Activated T-helper 17 cell treated with anti-CD3 and anti-CD28 coated beads, Interleukin-2, amount 50 U/mL, for 72 hours (primary cell): ENCODE results near the gene NHEJ1. TPM values are rescaled to one million over a fixed set of nuclear protein-coding genes. Genes with fewer than 3 reads are reported as not detected.

ENCODE experiments used
- ATAC-seq: fragments of 150-1000 bp; cut with Tn5 transposase; replicated peaks from 2 replicates; pipeline ENCODE4 v1.10.0; 2021; ENCODE audit warnings: mild to moderate bottlenecking, moderate library complexity
- H3K27ac Mint-ChIP-seq: one replicate; pipeline ENCODE4 v1.8.0; 2022; ENCODE audit warnings: mixed read lengths
- H3K27me3 Mint-ChIP-seq: one replicate; pipeline ENCODE4 v1.8.0; 2022; ENCODE audit warnings: mixed read lengths
- H3K36me3 Mint-ChIP-seq: one replicate; pipeline ENCODE4 v1.8.0; 2022; ENCODE audit warnings: low read depth, mild to moderate bottlenecking, mixed read lengths
- H3K4me1 Mint-ChIP-seq: one replicate; pipeline ENCODE4 v1.8.0; 2022; ENCODE audit warnings: mixed read lengths
- H3K4me3 Mint-ChIP-seq: one replicate; pipeline ENCODE4 v1.8.0; 2022; ENCODE audit warnings: mild to moderate bottlenecking, mixed read lengths
- H3K9me3 Mint-ChIP-seq: one replicate; pipeline ENCODE4 v1.8.0; 2022; ENCODE audit warnings: mixed read lengths
- total RNA-seq, 2 donors: library from RNA; stranded (reverse); gene quantifications; one replicate each; pipeline ENCODE4 v1.2.3, GENCODE V29; 2022

The NHEJ1 gene
- total RNA-seq, 2 donors from 2014 or later, result 24.1 to 26.6 TPM

DNA sequence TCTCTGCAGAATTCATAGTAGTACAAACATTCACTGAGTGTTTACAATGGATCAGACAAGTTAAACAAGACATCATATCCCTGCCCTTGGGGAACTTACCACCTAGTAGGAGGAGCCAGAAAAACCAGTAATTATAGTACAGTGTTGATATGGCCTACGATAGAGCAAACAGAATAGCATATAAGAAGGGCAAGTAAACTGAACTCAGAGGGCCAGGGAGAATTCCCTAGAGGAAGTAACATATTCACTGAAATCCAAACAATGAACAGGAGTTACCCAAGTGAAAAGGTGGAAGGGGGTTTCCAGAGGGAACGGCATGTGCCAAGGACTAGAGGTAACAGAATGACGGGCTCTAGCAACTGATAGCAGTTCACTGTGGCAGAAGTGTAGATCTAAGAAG is 34.1 kb downstream of the NHEJ1 start:
- H3K9me3 Mint-ChIP-seq, result no peaks in the 10 kb centered on the region
- no peak overlapping the region for H3K4me3 Mint-ChIP-seq
- no peaks in the 10 kb centered on the region for H3K36me3 Mint-ChIP-seq
- no peak overlapping the region for H3K27ac Mint-ChIP-seq
- H3K27me3 Mint-ChIP-seq, result no peaks in the 10 kb centered on the region
- peaks cover 16% of the 10 kb centered on the region for H3K4me1 Mint-ChIP-seq
- ATAC-seq, result no peak

DNA sequence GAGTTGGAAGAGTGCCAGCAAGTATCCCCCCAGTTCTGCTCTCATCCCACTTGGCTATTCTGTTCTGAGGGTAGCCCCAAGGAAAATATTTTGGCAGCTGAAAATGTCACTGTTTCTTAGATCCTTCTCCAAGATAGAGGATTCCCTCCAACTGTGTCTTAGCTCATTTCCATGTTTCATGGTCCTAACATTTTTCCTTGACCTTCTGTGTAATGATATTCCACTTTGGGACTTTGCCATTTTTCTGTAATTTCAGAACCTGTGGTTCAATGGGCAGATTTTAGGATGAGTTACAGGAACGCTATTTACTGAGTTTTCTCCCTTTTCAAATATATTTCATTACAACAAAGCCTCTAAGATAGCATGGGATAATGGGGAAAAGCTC is 34.7 kb downstream of the NHEJ1 start:
- H3K4me3 Mint-ChIP-seq, result no peak overlapping the region
- H3K27me3 Mint-ChIP-seq, result no peaks in the 10 kb centered on the region
- no peak overlapping the region for H3K27ac Mint-ChIP-seq
- peaks cover 5% of the 10 kb centered on the region for H3K36me3 Mint-ChIP-seq
- peaks cover 16% of the 10 kb centered on the region for H3K4me1 Mint-ChIP-seq
- H3K9me3 Mint-ChIP-seq, result no peaks in the 10 kb centered on the region
- ATAC-seq, result no peak

DNA sequence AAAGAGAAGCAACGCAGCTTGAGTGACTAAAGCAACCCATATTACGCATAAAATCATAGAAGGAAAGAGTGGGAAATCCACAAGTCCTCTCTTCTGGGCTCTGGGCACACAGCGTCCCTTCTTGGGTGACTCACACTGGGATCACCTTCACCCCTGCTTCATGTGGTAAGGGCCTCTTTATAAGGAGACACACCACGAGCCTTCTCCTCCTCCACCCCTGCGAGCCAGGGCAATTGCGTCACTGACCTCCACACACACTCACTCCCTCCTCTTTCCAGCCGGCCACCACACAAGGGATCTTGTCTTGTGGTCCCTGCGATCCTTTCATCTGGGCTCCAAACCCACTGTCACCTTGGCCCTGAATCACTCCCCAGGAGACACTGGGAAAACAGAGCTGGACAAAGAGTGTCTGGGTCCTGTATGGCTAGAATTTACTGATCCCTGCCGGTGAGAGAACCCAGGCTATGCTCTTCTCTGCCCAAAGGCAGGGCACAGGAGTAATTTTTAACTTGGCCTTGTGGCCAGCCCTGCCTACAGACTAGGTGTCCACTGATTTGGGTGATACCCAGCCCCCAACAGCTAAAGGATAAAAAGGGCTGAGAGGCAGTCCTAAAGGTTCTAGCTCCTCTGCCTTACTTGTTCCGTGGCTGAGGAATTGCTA is 35.3 kb downstream of the NHEJ1 start:
- ATAC-seq, result peak; percentile 97

DNA sequence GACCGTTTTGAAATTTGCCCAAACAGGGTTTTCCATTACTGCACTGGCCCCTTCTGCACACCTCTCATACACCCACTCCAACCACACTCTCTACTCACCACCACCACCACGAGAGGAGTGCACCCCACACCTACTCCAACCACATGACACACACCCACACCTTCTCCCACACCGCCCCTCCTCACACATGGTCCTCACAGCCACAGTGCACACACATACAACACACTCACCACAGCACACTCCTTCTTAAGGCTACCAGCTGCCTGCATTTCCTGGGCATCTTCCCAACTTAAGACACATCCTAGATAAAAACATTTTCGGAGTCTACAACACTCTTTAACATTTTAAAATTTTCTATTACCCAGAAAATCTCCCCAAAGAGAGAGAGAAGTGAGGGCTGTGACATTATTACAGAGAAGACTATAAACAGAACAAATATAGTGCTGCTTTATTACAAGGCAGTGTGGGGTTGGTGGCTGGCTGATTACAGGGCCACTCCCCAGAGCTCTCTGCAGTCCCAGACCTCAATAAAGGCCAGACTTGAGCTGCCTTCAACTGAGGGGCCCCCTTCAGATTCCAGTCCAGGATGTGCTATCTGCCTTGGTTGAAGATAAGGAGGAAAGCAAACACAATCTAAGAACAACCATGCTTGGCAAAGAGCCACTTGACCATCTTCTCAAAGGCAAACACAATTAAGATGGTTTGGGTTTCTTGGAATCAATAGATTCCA is 36.1 kb downstream of the NHEJ1 start:
- Mint-ChIP-seq H3K36me3 (peaks cover 5% of the 10 kb centered on the region), H3K27me3 (no peaks in the 10 kb centered on the region), H3K27ac (peak overlapping the region; percentile 69), H3K4me1 (peaks cover 16% of the 10 kb centered on the region), H3K9me3 (no peaks in the 10 kb centered on the region), H3K4me3 (no peak overlapping the region)
- ATAC-seq, result peak; percentile 17

More for the DNA sequence above, 35.3 kb downstream of the NHEJ1 start:
- Mint-ChIP-seq H3K4me1 (peaks cover 16% of the 10 kb centered on the region), H3K9me3 (no peaks in the 10 kb centered on the region), H3K27me3 (no peaks in the 10 kb centered on the region), H3K4me3 (no peak overlapping the region), H3K27ac (peak overlapping the region; percentile 69), H3K36me3 (peaks cover 5% of the 10 kb centered on the region)

DNA sequence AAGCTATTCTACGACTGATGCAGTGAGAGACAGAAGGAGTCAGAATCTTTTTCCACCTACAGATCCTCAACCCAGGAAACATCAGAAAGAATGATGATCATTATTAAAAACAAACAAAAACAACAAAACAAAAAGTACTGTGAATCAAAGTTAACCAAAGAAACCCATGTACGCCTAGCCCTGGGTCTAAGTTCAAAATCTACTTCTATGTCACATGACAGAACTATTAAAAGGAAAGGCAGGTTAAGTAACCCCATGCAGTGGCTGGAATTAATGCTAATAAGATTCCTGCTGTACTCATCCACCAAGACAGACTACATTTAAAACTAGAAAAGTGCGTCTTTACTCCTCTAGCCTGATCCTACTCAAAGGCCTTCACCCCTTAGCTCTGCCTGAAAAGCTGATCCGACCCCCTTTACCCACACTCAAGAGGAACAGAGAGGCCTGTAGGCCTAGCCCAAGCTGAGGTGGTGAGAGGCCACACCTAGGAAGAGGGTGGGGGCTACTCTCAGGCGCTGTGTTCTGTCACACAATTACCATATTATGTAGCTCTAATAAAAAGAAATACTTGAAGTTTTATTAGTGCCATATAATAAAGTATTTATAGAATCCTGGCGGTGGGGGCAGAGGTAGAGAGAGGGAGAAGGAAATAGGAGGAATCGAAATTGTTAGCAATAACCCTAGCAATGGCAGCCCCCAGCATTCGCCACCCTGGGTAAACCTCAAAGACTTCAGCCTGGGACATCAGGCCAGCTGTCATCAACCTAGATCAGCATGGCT is 37.1 kb downstream of the NHEJ1 start:
- Mint-ChIP-seq H3K27me3 (no peaks in the 10 kb centered on the region), H3K9me3 (no peaks in the 10 kb centered on the region), H3K4me1 (peaks cover 16% of the 10 kb centered on the region)

DNA sequence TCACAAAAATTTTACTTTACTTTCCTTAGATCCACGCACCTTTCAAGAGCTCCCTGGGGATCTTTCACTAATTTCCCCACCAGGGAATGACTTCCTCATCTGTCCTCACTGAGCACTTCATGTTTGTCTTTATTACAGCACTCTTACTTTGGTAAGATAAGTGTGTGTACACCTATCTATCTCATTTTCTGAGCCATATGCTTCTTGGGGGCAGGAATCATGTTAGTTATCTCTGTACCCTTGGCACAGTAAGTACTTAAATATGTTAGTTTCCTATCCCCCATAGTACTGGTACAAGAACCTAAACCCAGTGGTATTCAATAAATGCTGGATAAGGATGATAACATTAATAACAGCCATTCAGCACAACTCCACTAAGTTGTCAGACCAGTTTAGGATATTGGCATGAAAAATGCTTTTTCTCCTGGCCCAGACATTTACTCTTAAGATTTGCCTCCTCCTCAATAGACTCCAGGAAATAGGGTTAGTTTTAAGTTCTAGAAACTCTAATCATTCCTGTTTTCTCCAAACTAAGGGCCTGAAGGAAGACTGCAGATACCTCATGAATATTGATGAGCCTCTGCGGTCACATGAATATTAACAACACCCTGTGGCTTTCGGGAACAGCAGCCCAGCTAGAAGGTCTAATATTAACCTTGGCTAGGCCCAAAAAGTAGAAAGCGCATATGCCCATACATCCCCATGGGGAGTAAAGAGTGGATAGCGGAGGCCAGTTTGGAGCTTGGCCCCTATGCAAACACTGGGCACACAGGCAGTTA is 38.2 kb downstream of the NHEJ1 start:
- no peak for ATAC-seq
- Mint-ChIP-seq H3K36me3 (peaks cover 5% of the 10 kb centered on the region), H3K4me1 (peaks cover 16% of the 10 kb centered on the region), H3K27ac (no peak overlapping the region), H3K9me3 (no peaks in the 10 kb centered on the region), H3K27me3 (no peaks in the 10 kb centered on the region), H3K4me3 (no peak overlapping the region)

More for the DNA sequence above, 37.1 kb downstream of the NHEJ1 start:
- peaks cover 5% of the 10 kb centered on the region for H3K36me3 Mint-ChIP-seq
- H3K27ac Mint-ChIP-seq, result peak overlapping the region; percentile 69
- no peak for ATAC-seq
- H3K4me3 Mint-ChIP-seq, result no peak overlapping the region

DNA sequence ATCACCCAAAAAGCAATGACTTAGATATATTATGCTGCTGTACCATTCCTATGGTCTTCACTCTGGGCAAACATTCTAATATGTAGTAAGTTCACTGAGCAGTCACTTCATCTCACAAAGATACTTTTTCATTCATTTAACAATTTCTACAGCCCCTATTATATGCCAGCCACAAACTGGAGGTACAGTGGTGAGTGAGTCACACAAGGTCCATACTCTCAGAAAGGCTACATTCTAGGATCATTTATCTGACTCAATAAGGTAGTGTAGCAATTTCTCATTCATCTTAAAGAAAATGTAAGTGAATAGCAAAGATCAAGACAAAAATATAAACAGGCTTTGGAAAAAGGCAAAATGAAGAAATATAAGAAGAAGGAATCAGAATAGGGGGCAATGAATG is 40.5 kb downstream of the NHEJ1 start:
- no peaks in the 10 kb centered on the region for H3K27me3 Mint-ChIP-seq
- H3K36me3 Mint-ChIP-seq, result peaks cover 5% of the 10 kb centered on the region
- H3K27ac Mint-ChIP-seq, result no peak overlapping the region
- H3K4me1 Mint-ChIP-seq, result peaks cover 11% of the 10 kb centered on the region
- no peaks in the 10 kb centered on the region for H3K9me3 Mint-ChIP-seq
- peak; percentile 49 for ATAC-seq
- H3K4me3 Mint-ChIP-seq, result no peak overlapping the region

DNA sequence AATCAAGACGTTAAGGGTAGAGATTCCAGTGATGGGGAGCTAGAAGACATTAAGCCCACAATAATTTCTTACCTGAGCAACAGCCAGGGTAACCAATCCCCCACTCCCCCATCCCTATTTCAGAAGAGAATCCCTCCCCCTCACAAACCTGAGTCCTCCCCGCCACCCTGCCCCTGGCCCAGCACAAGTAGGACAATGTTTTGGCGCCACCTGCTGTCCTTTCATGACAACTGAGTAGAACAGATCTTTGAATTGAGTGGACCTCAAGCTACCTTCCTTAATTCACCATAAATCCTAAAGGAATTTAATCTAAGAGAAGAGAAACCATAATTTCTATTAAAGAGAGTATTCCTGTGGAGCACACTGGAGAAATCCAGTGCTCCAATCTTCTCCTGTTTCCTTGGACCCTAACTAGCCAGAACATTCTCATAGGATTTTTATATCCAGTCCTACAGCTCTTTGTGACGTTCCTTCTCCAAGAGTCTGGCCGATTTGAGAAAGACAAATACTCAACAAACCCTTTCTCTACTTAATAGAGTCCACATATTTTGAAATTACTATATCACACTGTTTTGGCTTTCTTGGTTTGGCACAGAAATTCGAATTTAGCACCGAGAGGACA is 41.1 kb downstream of the NHEJ1 start:
- Mint-ChIP-seq H3K27ac (no peak overlapping the region), H3K27me3 (no peaks in the 10 kb centered on the region), H3K4me3 (no peak overlapping the region), H3K9me3 (no peaks in the 10 kb centered on the region), H3K36me3 (peaks cover 5% of the 10 kb centered on the region), H3K4me1 (peaks cover 6% of the 10 kb centered on the region)
- ATAC-seq, result peak; percentile 66

DNA sequence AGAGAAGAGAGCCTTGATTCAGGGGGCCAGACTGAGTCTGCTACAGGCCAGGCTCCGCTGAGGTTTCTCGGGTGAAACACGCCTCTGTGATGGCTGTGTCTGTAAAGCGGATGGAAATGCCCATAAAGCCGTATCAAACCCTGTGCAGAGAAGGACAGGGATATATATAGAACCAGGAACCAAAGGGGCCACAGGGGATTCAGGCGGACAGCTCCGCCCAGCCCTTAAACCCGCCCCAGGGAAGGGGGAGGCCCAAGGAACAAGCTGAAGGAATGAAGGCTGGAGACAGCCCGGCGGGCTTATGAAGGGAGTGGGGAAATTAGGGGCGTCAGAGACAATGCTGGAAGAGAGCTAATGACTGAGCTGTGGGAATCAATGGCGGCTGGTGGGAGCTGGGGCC is 42.1 kb downstream of the NHEJ1 start:
- no peaks in the 10 kb centered on the region for H3K27me3 Mint-ChIP-seq
- no peak for ATAC-seq
- H3K9me3 Mint-ChIP-seq, result no peaks in the 10 kb centered on the region
- no peaks in the 10 kb centered on the region for H3K4me1 Mint-ChIP-seq
- no peak overlapping the region for H3K27ac Mint-ChIP-seq
- H3K4me3 Mint-ChIP-seq, result no peak overlapping the region
- peaks cover 7% of the 10 kb centered on the region for H3K36me3 Mint-ChIP-seq

DNA sequence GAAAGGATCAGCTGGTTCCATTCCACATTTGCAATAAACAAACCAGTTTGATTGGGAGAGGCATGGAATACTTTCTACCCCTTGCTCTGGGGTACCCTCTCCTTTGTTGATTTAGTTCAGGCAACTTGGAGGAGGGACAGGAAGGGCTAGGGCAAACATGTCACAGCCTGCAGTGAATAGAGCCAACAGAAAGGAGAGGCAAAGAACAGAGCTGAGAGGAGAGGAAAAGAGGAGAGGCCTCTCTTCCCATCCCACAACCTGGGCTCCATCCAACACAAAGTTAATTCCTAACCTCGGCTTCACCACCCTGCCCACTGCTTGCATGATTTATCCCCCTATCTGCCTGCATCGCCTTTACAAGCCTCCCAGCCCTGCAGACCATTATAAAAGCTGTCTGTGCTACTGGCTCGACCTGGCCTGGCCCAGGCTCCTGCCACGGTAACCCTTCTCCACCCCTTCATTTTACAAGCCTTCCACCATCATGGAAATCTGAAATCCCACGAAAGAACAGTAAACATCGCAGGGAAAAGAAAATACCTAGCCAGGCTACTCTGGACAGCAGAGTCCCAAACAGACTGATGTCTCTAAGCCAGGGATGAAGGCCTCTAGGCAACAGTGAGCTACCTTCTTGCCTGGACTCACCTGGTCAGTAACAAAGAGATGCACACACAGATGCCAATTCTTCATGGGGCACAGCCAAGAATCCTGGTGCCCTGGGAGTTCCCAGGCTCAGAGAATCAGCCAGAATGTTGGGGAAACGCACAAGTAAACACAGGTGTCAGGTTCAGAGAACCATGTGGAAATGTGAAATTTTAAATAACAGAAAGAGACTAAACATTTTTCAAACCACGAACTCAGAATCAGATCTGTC is 43.6 kb downstream of the NHEJ1 start:
- H3K27me3 Mint-ChIP-seq, result no peaks in the 10 kb centered on the region
- peaks cover 14% of the 10 kb centered on the region for H3K36me3 Mint-ChIP-seq
- no peak overlapping the region for H3K4me3 Mint-ChIP-seq
- H3K27ac Mint-ChIP-seq, result no peak overlapping the region
- no peak for ATAC-seq
- peaks cover 6% of the 10 kb centered on the region for H3K4me1 Mint-ChIP-seq
- no peaks in the 10 kb centered on the region for H3K9me3 Mint-ChIP-seq

DNA sequence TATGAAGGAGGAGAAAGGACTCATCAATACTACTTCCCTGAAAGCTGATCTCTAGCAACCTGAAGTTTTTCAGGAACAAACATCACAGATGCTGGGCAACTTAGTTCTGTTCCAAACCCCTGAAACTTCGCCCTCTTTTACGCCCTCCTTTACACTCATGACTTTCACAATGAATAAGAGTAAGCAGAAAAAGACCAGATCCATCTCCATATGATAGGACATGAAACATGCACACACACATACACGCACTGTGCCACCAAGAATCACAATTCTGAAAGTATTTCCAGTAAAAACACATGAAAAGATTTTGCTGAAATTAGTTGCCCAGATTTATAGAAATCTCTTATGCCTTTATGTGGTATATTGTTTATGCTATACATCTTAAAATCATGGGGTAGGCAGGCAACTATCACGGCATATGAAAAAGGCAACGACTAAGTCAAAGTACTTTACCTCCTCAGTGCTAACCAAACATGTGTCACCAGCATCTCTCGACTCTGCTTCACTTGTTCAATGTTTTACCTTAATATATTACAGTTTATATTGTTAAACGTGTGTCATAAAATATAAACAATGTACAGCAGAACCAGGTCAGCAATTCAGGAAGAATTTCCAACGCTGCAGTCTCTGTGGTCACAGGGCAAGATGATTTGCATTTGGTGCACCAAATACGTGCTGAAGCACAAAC is 47.8 kb downstream of the NHEJ1 start:
- Mint-ChIP-seq H3K4me1 (peaks cover 6% of the 10 kb centered on the region), H3K4me3 (peak overlapping the region; percentile 12), H3K27me3 (no peaks in the 10 kb centered on the region), H3K9me3 (no peaks in the 10 kb centered on the region), H3K36me3 (peaks cover 19% of the 10 kb centered on the region), H3K27ac (peak overlapping the region; percentile 43)
- peak; percentile 86 for ATAC-seq

DNA sequence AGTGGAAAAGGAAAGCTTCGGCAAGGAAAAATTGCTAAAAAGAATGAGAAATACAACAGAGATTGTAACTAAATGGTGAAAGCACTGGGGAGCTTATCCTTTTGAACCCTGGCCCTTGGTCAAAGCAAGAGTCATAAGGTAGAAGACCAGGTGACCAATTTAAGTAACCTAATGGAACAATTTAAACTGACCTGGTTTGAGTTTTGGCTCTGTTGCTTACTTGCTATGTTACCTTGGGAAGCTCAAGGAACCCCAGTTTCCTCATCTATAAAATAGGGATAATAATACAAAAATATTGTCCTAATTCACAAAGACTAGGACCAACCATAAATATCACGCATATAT is 48.6 kb downstream of the NHEJ1 start:
- Mint-ChIP-seq H3K9me3 (no peaks in the 10 kb centered on the region), H3K27ac (peak overlapping the region; percentile 43), H3K4me3 (no peak overlapping the region), H3K36me3 (peaks cover 21% of the 10 kb centered on the region), H3K4me1 (peaks cover 6% of the 10 kb centered on the region), H3K27me3 (no peaks in the 10 kb centered on the region)
- no peak for ATAC-seq
